K562 (cell line): Measurements from ENCODE around the gene MPPED2. TPM values are rescaled to one million over a fixed set of nuclear protein-coding genes. Genes with fewer than 3 reads are reported as not detected.

Experiments
- ATAC-seq: fragments of 200-7000 bp; cut with Tn5 transposase; 3 replicates; pipeline ENCODE4 v1.9.1; 2020; ENCODE audit warnings: moderate library complexity
- BruUV-seq: library from RNA; stranded (reverse); fragments of 400-500 nt; replicated peaks from 2 replicates; lab custom pipeline; 2021; lab: Mats Ljungman, UMichigan
- CTCF ChIA-PET: fragments of 300-600 bp; formaldehyde crosslinking; extraction: SDS; loops from one replicate; lab custom pipeline; 2021; ENCODE audit warnings: low intra/inter-chr PET ratio; lab: Yijun Ruan, JAX
- POLR2A ChIA-PET: fragments of 300-600, 350-650 bp; sonication (Branson Sonifier 250); formaldehyde crosslinking; extraction: SDS; loops from one replicate; lab custom pipeline; 2021; ENCODE audit warnings: antibody characterized with exemption, inconsistent platforms; lab: Yijun Ruan, JAX
- DNase-seq, 4 experiments: peaks; one replicate each; pipeline versions ENCODE4 v3.0.0 to v3.0.0-alpha.2; 2011 to 2018; ENCODE audit warnings: low spot score in 3 of 4, mixed read lengths in 3 of 4; ENCODE audit errors: extremely low read depth in 1 of 4
- FAIRE-seq: peaks from 2 replicates; lab custom pipeline; 2011; peaks lifted over from hg19 to GRCh38; lab: Jason Lieb, UNC
- H2AFZ ChIP-seq: 2 replicates; pipeline ENCODE4 v1.6.0; 2011; ENCODE audit warnings: low read depth, low read length, control low read depth, inconsistent platforms
- H3K27ac ChIP-seq: fragments of 200-600 bp; 3 replicates; pipeline ENCODE4 v1.8.0; 2011; ENCODE audit warnings: low read depth, mild to moderate bottlenecking, control low read depth, inconsistent platforms, low read length, moderate library complexity, mixed read lengths; ENCODE audit errors: extremely low read depth
- H3K27me3 ChIP-seq, 2 experiments: fragments of 300-600 bp in 1 of 2; 2 replicates in 1 of 2; 3 replicates in 1 of 2; pipeline versions ENCODE4 v1.6.0 to v1.8.0; 2011; ENCODE audit warnings: inconsistent platforms in 2 of 2, low read length in 2 of 2, mild to moderate bottlenecking in 1 of 2, mixed read lengths in 1 of 2, moderate library complexity in 1 of 2; ENCODE audit not compliant: control insufficient read depth in 2 of 2, insufficient read depth in 2 of 2
- H3K36me3 ChIP-seq: fragments of 300-600 bp; 3 replicates; pipeline ENCODE4 v1.8.0; 2011; ENCODE audit warnings: mild to moderate bottlenecking, low read length, inconsistent platforms; ENCODE audit not compliant: control insufficient read depth, insufficient read depth
- H3K4me1 ChIP-seq, 2 experiments: fragments of 200-600 bp in 1 of 2; replicated peaks in 1 of 2; 2 replicates in 1 of 2; 3 replicates in 1 of 2; pipeline versions ENCODE4 v1.5.1 to v1.8.0; 2011; ENCODE audit warnings: inconsistent platforms in 2 of 2, low read length in 2 of 2, mild to moderate bottlenecking in 1 of 2, mixed read lengths in 1 of 2, moderate library complexity in 1 of 2; ENCODE audit not compliant: control insufficient read depth in 2 of 2, insufficient read depth in 2 of 2
- H3K4me2 ChIP-seq: 2 replicates; pipeline ENCODE4 v1.6.1; 2011; ENCODE audit warnings: low read length, control low read depth, inconsistent platforms, mixed read lengths; ENCODE audit not compliant: insufficient read depth
- H3K4me3 ChIP-seq: fragments of 200-600 bp; sonication (generic), shearing (Covaris generic); 2 replicates; pipeline ENCODE4 v1.5.1; 2016; ENCODE audit warnings: control low read depth, inconsistent platforms
- H3K79me2 ChIP-seq: fragments of 200-600 bp; 3 replicates; pipeline ENCODE4 v1.8.0; 2011; ENCODE audit warnings: low read length, inconsistent platforms; ENCODE audit not compliant: control insufficient read depth, insufficient read depth
- H3K9ac ChIP-seq, 2 experiments: 2 replicates each; pipeline versions ENCODE4 v1.6.0 to v1.6.1; 2011; ENCODE audit warnings: low read depth in 2 of 2, low read length in 2 of 2, control low read depth in 1 of 2, inconsistent platforms in 1 of 2, mild to moderate bottlenecking in 1 of 2, mixed read lengths in 1 of 2; ENCODE audit not compliant: insufficient read depth in 1 of 2
- H3K9me1 ChIP-seq: one replicate; pipeline ENCODE4 v1.6.0; 2011; ENCODE audit warnings: inconsistent platforms, mild to moderate bottlenecking, low read length, moderate library complexity; ENCODE audit not compliant: control insufficient read depth, insufficient read depth
- H3K9me3 ChIP-seq: replicated peaks from 2 replicates; pipeline ENCODE4 v1.5.1; 2011; ENCODE audit warnings: low read depth, low read length, inconsistent platforms; ENCODE audit not compliant: control insufficient read depth, insufficient read depth
- H4K20me1 ChIP-seq: replicated peaks from 2 replicates; pipeline ENCODE4 v1.6.1; 2011; ENCODE audit warnings: low read length, inconsistent platforms, mixed read lengths; ENCODE audit not compliant: control insufficient read depth, insufficient read depth
- HDAC2 ChIP-seq: fragments of 450-650 bp; IDR thresholded peaks from 2 replicates; pipeline ENCODE4 v1.6.1; 2016; ENCODE audit warnings: mild to moderate bottlenecking
- NEUROD1 ChIP-seq: fragments of 150-350 bp; IDR thresholded peaks from 2 replicates; pipeline ENCODE4 v1.6.1; 2014; ENCODE audit warnings: borderline replicate concordance, low read length, low read depth; ENCODE audit not compliant: partially characterized antibody
- POLR2B ChIP-seq: fragments of 450-650 bp; IDR thresholded peaks from 2 replicates; pipeline ENCODE4 v1.6.1; 2018; ENCODE audit warnings: low read depth; ENCODE audit not compliant: partially characterized antibody
- UBTF ChIP-seq, 2 experiments: IDR thresholded peaks; 2 replicates each; pipeline ENCODE4 v1.6.1; 2012; ENCODE audit warnings: improper control_type of control experiment in 2 of 2, low read depth in 2 of 2, low read length in 2 of 2, borderline replicate concordance in 1 of 2
- ZFP36 ChIP-seq: fragments of 150-350 bp; IDR thresholded peaks from 2 replicates; pipeline ENCODE4 v1.6.1; 2018; ENCODE audit warnings: low read length, low read depth; ENCODE audit not compliant: partially characterized antibody
- ZNF12 ChIP-seq: sonication (generic); formaldehyde crosslinking; IDR thresholded peaks from 2 replicates; pipeline ENCODE4 v1.4.0; 2020; ENCODE audit warnings: mild to moderate bottlenecking, missing genetic modification reagents
- ZNF232 ChIP-seq: sonication (generic); formaldehyde crosslinking; IDR thresholded peaks from 2 replicates; pipeline ENCODE4 v1.8.0; 2022; ENCODE audit warnings: mild to moderate bottlenecking, missing genetic modification reagents
- ZNF431 ChIP-seq: sonication (generic); formaldehyde crosslinking; IDR thresholded peaks from 2 replicates; pipeline ENCODE4 v1.8.0; 2022; ENCODE audit warnings: mild to moderate bottlenecking, missing genetic modification reagents
- WGBS: fragments of 100-300 bp; shearing (Covaris generic); methylation state at CpG from one replicate; pipeline ENCODE4 v1.1.6; 2016; ENCODE audit warnings: low coverage, mixed read lengths; ENCODE audit not compliant: insufficient coverage; ENCODE audit errors: missing lambda C conversion rate; 5-methylcytosine and 5-hydroxymethylcytosine counted together
- in situ Hi-C: fragments of 300-500 bp; cut with MboI; formaldehyde crosslinking; loops from 4 replicates; pipeline ENCODE4 v1.15.0; 2018; ENCODE audit warnings: inconsistent platforms, mixed read lengths
- intact Hi-C: fragments of 100-400 bp; cut with micrococcal nuclease; formaldehyde crosslinking; loops from 2 replicates; pipeline ENCODE4 v1.14.2; 2022
- polyA plus RNA-seq, 8 experiments: library from polyadenylated mRNA; depleted of rRNA in 4 of 8; stranded (reverse) in 5 of 8; unstranded in 3 of 8; fragments of >200 nt; fragmentation: Nextera tagmentation in 2 of 8; fragmentation: Illumina TruSeq in 1 of 8; extraction: Ambion mirVana in 2 of 8; extraction: Trizol in 1 of 8; gene quantifications; 2 replicates each; pipeline versions ENCODE4 v1.2.1 to v1.2.3, GENCODE V29; 2011 to 2014; ENCODE audit warnings: inconsistent platforms in 1 of 8, missing spikeins in 1 of 8
- total RNA-seq, 7 experiments: library from RNA; depleted of rRNA in 6 of 7; stranded (reverse); fragments of >200 nt in 6 of 7; fragmentation: Illumina TruSeq in 2 of 7; extraction: Trizol in 2 of 7; gene quantifications; 2 replicates each; pipeline versions ENCODE4 v1.2.1 to v1.2.3, GENCODE V29; 2011 to 2021; ENCODE audit warnings: low replicate concordance in 1 of 7
- TF ChIP-seq, protein P1 (sequence below): fragments of 450-650 bp; IDR thresholded peaks from 2 replicates; pipeline ENCODE4 v1.6.1; 2016; ENCODE audit warnings: antibody characterized with exemption
- TF ChIP-seq, protein P2 (sequence below): sonication (generic); formaldehyde crosslinking; IDR thresholded peaks from 2 replicates; pipeline ENCODE4 v1.8.0; 2023; ENCODE audit warnings: mild to moderate bottlenecking, missing genetic modification reagents
- TF ChIP-seq, protein P3 (sequence below): fragments of 150-350 bp; IDR thresholded peaks from 2 replicates; pipeline ENCODE4 v1.6.1; 2014; ENCODE audit warnings: low read depth, mild to moderate bottlenecking, low read length, borderline replicate concordance

The MPPED2 gene
- total and polyA plus RNA-seq, 9 of the 15 experiments (the other 6 are each of a cell fraction or from before 2014, with no cell fraction given) = not detected

- in situ Hi-C loops (no loop called here), intact Hi-C loops (no loop called here)
- BruUV-seq = no TSS peak
- H3K36me3 ChIP-seq = no peaks in the 10 kb centered on the region
- ChIA-PET POLR2A (no interaction called here), CTCF (no interaction called here)
- no peaks in the 10 kb centered on the region for H3K9me3 ChIP-seq
- no peaks in the 10 kb centered on the region for H3K79me2 ChIP-seq
- no peak for DNase-seq
- ATAC-seq = no peak
- no peaks in the 10 kb centered on the region for H4K20me1 ChIP-seq
- 2% methylated on average over 25 of the region's 29 CpGs for WGBS
- no peak overlapping the region for H3K9ac ChIP-seq
- H3K9me1 ChIP-seq = no peaks in the 10 kb centered on the region
- no peak overlapping the region for H3K27ac ChIP-seq
- no peak overlapping the region for H3K4me2 ChIP-seq
- H3K27me3 ChIP-seq = no peaks in the 10 kb centered on the region
- no peak for FAIRE-seq
- no peak overlapping the region for H2AFZ ChIP-seq
- H3K4me3 ChIP-seq = no peak overlapping the region
- peaks cover 0 to 5% of the 10 kb centered on the region in 2 experiments; a peak in 2 of 5 replicates for H3K4me1 ChIP-seq
- TF ChIP-seq HDAC2 = no peak
- no peak for TF ChIP-seq POLR2B
- TF ChIP-seq ZFP36 = no peak
- TF ChIP-seq ZNF431 (CRISPR knock-in tag) = no peak
- TF ChIP-seq ZNF12 (CRISPR knock-in tag) = no peak
- TF ChIP-seq, protein P1, sequence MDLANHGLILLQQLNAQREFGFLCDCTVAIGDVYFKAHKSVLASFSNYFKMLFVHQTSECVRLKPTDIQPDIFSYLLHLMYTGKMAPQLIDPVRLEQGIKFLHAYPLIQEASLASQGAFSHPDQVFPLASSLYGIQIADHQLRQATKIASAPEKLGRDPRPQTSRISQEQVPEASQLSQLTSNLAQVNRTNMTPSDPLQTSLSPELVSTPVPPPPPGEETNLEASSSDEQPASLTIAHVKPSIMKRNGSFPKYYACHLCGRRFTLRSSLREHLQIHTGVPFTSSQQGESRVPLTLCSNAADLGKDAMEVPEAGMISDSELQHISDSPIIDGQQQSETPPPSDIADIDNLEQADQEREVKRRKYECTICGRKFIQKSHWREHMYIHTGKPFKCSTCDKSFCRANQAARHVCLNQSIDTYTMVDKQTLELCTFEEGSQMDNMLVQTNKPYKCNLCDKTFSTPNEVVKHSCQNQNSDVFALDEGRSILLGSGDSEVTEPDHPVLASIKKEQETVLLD = no peak
- TF ChIP-seq UBTF (IDR thresholded peaks at IDR 0.05; ENCODE audit: borderline replicate concordance in 1 of 2, low read depth in 2 of 2, low read length in 2 of 2) = no peak
- TF ChIP-seq NEUROD1 = no peak
- TF ChIP-seq ZNF232 (CRISPR knock-in tag) = no peak
- TF ChIP-seq, protein P2, sequence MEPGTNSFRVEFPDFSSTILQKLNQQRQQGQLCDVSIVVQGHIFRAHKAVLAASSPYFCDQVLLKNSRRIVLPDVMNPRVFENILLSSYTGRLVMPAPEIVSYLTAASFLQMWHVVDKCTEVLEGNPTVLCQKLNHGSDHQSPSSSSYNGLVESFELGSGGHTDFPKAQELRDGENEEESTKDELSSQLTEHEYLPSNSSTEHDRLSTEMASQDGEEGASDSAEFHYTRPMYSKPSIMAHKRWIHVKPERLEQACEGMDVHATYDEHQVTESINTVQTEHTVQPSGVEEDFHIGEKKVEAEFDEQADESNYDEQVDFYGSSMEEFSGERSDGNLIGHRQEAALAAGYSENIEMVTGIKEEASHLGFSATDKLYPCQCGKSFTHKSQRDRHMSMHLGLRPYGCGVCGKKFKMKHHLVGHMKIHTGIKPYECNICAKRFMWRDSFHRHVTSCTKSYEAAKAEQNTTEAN (CRISPR knock-in tag) = no peak
- TF ChIP-seq, protein P3, sequence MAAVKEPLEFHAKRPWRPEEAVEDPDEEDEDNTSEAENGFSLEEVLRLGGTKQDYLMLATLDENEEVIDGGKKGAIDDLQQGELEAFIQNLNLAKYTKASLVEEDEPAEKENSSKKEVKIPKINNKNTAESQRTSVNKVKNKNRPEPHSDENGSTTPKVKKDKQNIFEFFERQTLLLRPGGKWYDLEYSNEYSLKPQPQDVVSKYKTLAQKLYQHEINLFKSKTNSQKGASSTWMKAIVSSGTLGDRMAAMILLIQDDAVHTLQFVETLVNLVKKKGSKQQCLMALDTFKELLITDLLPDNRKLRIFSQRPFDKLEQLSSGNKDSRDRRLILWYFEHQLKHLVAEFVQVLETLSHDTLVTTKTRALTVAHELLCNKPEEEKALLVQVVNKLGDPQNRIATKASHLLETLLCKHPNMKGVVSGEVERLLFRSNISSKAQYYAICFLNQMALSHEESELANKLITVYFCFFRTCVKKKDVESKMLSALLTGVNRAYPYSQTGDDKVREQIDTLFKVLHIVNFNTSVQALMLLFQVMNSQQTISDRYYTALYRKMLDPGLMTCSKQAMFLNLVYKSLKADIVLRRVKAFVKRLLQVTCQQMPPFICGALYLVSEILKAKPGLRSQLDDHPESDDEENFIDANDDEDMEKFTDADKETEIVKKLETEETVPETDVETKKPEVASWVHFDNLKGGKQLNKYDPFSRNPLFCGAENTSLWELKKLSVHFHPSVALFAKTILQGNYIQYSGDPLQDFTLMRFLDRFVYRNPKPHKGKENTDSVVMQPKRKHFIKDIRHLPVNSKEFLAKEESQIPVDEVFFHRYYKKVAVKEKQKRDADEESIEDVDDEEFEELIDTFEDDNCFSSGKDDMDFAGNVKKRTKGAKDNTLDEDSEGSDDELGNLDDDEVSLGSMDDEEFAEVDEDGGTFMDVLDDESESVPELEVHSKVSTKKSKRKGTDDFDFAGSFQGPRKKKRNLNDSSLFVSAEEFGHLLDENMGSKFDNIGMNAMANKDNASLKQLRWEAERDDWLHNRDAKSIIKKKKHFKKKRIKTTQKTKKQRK = no peak
Measured at GRCh38 chr11:30583476-30584280, 2.5 kb downstream of the MPPED2 start.
